Endothelial cell (in vitro differentiated cells): Measurements from ENCODE around the gene FAM131C. TPM values are rescaled to one million over a fixed set of nuclear protein-coding genes. Genes with fewer than 3 reads are reported as not detected.

Experiments
- DNase-seq: peaks from one replicate; pipeline ENCODE4 v3.0.0; 2021; ENCODE audit warnings: low spot score
- H3K27ac Mint-ChIP-seq: one replicate; pipeline ENCODE4 v1.8.0; 2021; ENCODE audit warnings: mixed read lengths, inconsistent platforms; ENCODE audit not compliant: unreplicated experiment
- H3K27me3 Mint-ChIP-seq: one replicate; pipeline ENCODE4 v1.8.0; 2021; ENCODE audit warnings: mild to moderate bottlenecking, moderate library complexity, mixed read lengths, inconsistent platforms; ENCODE audit not compliant: unreplicated experiment
- H3K36me3 Mint-ChIP-seq: one replicate; pipeline ENCODE4 v1.8.0; 2021; ENCODE audit warnings: mild to moderate bottlenecking, low read depth, mixed read lengths, inconsistent platforms; ENCODE audit not compliant: unreplicated experiment
- H3K4me1 Mint-ChIP-seq: one replicate; pipeline ENCODE4 v1.8.0; 2021; ENCODE audit warnings: mild to moderate bottlenecking, mixed read lengths, inconsistent platforms; ENCODE audit not compliant: unreplicated experiment
- H3K4me3 Mint-ChIP-seq: one replicate; pipeline ENCODE4 v1.8.0; 2021; ENCODE audit warnings: mild to moderate bottlenecking, mixed read lengths, inconsistent platforms; ENCODE audit not compliant: unreplicated experiment
- H3K9me3 Mint-ChIP-seq: one replicate; pipeline ENCODE4 v1.8.0; 2021; ENCODE audit warnings: mixed read lengths, inconsistent platforms; ENCODE audit not compliant: unreplicated experiment
- total RNA-seq: library from RNA; stranded (reverse); fragmentation: NEBNext Ultra II Directional; extraction: Animal tissue kit (Norgen Biotek cat#: 25700); gene quantifications from one replicate; pipeline ENCODE4 v1.2.1, GENCODE V29; 2021; ENCODE audit not compliant: unreplicated experiment
- TF ChIP-seq, protein P1 (sequence below): fragments of 200-600 bp; sonication (generic); IDR thresholded peaks from one replicate; pipeline ENCODE4 v1.5.0; 2021; ENCODE audit warnings: antibody characterized with exemption; ENCODE audit not compliant: unreplicated experiment

The FAM131C gene
- total RNA-seq, 1 donor from 2014 or later: 0.56 TPM

DNA sequence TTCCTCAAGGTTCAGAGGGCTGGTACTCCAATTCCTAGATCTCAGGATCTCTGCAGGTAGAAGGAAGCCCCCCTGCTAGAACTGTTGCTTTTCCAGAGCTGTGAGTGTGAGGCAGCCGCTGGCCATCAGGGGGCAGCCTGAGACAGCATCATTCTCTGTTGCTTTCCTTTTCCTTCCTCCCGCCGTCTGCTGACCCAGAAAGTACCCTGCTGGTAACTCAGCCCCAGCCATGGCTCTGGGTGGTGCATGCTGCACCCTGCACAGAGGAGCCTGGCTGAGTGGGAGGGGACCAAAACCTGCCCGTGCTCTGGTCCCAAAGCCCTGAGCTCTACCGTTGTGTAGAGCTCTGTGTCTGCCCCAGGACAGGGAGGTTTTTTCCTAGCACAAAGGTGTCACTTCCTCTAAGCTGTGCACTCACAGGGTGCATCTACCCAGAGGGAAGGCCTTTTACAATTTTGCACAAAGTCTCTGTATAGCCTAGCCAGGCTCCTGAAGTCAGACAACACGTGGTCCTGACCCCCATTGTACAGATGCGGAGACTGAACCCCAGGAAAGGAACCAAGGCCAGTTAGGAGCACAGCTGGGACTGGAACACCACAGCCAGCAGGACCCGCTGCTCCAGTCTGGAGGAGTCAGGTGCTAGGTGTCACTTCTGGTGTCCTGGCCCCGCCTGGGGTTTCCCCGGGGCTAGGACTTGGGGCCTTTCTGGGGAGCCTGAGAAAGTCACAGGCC, 5.6 kb upstream of the FAM131C start:
- Mint-ChIP-seq H3K27me3 (peaks cover 6% of the 10 kb centered on the region), H3K9me3 (no peaks in the 10 kb centered on the region), H3K4me3 (no peak overlapping the region), H3K36me3 (peaks cover 4% of the 10 kb centered on the region), H3K4me1 (peaks cover 14% of the 10 kb centered on the region), H3K27ac (no peak overlapping the region)
- peak; percentile 82 for DNase-seq
- TF ChIP-seq, protein P1, sequence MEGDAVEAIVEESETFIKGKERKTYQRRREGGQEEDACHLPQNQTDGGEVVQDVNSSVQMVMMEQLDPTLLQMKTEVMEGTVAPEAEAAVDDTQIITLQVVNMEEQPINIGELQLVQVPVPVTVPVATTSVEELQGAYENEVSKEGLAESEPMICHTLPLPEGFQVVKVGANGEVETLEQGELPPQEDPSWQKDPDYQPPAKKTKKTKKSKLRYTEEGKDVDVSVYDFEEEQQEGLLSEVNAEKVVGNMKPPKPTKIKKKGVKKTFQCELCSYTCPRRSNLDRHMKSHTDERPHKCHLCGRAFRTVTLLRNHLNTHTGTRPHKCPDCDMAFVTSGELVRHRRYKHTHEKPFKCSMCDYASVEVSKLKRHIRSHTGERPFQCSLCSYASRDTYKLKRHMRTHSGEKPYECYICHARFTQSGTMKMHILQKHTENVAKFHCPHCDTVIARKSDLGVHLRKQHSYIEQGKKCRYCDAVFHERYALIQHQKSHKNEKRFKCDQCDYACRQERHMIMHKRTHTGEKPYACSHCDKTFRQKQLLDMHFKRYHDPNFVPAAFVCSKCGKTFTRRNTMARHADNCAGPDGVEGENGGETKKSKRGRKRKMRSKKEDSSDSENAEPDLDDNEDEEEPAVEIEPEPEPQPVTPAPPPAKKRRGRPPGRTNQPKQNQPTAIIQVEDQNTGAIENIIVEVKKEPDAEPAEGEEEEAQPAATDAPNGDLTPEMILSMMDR: peak; percentile 75

DNA sequence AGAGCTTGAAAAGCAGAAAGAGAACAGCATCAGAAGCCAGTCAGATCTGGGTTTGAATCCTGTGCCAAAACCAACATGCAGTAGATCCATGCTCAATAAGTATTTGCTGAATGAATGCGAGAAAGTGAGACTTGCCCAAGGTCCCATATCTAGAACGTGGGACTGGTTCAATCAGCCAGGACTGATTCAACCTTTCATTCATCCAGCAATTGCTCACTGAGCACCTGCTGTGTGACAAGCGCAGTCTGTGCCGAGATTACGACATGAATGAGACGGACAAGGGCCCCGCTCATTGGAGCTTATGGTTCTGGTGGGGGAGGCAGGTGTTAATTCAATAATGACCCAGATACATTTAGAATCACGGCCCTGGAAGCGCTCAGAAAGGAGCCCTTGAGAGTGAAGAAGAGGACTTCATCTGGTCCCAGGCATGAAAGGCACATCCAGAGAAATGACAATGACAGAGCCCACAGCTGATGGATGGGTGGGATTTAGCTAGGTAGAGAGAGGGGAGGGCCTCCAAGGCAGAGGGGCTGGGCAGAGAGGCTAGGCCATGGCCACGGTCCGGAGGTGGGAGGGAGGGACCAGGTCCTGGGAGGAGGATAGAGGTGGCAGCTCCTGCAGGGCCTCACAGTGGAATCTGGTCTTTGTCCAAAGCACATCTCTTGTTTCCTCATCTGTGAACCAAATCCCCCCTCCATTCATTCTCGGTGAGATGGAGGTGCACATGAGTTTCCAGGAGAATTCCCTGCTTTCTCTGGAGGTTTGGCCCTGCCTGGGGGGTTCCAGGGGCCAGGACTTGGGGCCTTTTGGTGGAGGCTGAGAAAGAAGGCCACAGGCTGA, 4.2 kb upstream of the FAM131C start:
- no peak for DNase-seq
- Mint-ChIP-seq H3K4me1 (peaks cover 16% of the 10 kb centered on the region), H3K27ac (peak overlapping the region; percentile 75), H3K36me3 (peaks cover 8% of the 10 kb centered on the region), H3K4me3 (no peak overlapping the region), H3K27me3 (peaks cover 10% of the 10 kb centered on the region), H3K9me3 (no peaks in the 10 kb centered on the region)
- TF ChIP-seq, protein P1: no peak

DNA sequence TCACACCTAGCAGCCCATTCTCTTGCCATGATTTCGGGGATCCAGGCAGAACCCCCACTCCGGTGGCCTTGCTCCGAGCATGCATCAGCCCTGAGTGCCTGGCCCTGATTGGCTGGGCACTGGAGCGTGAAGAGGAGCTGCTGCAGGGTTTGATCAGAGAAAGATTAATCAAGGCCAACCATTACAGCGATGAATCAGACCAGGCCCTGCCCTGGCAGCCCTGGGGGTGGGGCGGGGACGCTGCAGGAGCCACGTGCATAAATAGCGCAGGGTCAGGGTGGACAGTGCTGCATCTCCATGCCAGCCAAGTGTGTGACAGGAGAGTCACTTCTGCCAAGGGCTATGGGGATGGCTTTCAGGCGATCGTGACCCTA, 3.4 kb upstream of the FAM131C start:
- TF ChIP-seq, protein P1: no peak
- DNase-seq: no peak
- Mint-ChIP-seq H3K4me3 (no peak overlapping the region), H3K36me3 (peaks cover 8% of the 10 kb centered on the region), H3K27me3 (peaks cover 13% of the 10 kb centered on the region), H3K27ac (no peak overlapping the region), H3K4me1 (peaks cover 16% of the 10 kb centered on the region), H3K9me3 (no peaks in the 10 kb centered on the region)

DNA sequence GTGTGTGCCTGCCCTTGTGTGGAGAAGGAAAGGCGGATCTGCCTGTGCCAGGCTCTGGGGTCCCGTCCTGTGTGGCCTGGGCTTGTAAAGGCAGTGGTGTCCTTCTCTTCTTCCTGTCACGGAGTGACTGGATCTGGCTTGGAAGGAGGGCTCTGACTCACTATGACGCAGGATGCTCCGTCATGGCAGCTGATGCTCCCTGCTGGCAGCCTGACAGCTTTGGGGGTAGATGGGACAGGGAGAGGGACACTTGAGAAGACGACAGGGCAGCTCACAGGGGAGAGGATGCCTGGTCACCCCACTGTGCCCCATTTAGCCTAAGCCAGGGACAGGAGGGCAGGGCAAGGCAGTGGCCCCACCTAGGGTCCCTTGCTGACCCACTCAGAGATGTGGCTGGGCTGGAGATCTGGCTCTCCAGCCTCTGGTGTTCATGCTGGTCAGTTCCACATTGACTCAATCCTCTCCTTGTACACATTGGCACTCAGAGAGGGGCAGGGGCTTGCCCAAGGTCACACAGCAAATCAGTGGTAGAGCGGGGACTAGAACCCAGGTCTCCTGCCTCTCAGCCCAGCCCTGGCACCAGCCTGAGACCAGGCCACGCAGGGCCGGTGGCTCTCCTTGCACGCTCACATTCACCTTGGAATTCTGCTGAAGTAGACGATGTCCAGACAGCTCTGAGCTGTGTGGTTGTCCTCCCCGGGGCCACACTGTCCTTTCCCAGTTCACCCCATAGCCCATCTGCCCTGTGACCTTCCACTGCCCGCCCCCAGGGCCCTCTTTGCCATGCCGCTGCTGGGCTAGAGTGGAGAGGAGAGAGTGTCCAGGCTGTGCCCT, 2.8 kb upstream of the FAM131C start:
- no peak overlapping the region for H3K4me3 Mint-ChIP-seq
- peaks cover 8% of the 10 kb centered on the region for H3K36me3 Mint-ChIP-seq
- peaks cover 15% of the 10 kb centered on the region for H3K27me3 Mint-ChIP-seq
- TF ChIP-seq, protein P1: no peak
- no peak for DNase-seq
- H3K9me3 Mint-ChIP-seq: no peaks in the 10 kb centered on the region
- H3K27ac Mint-ChIP-seq: no peak overlapping the region
- peaks cover 16% of the 10 kb centered on the region for H3K4me1 Mint-ChIP-seq
